PC-9 (cell line): ENCODE data around the gene SH3RF2.

ENCODE experiments used
- EZH2 ChIP-seq: fragments of 200-600 bp; sonication (generic); IDR thresholded peaks from 2 replicates; pipeline ENCODE4 v1.8.0; 2017; ENCODE audit warnings: antibody characterized with exemption, low read depth
- TF ChIP-seq, protein P1 (sequence below): fragments of 200-600 bp; sonication (generic); conservative IDR thresholded peaks from 2 replicates; pipeline ENCODE4 v1.6.1; 2017; ENCODE audit warnings: mixed run types, antibody characterized with exemption, mild to moderate bottlenecking, moderate library complexity

DNA sequence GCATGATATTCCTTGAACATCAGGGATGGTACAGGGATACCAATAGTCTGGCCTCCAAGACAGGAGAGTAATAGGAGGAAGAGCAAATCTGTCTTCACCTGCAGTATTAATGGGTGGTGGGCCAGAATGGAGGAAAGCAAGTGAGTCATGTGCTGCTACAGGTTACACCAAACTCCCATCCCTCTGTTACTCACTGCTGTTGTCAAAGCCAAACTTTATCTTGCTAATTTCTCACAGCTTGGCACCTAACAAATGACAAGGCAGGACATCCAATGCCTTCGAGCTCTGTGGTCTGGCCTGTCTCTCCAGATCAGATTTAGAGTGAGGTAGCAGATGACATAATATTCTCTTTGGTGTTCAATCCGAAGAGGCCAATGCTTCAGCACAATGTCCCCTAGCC lies 142.2 kb downstream of the SH3RF2 start:
- TF ChIP-seq, protein P1, sequence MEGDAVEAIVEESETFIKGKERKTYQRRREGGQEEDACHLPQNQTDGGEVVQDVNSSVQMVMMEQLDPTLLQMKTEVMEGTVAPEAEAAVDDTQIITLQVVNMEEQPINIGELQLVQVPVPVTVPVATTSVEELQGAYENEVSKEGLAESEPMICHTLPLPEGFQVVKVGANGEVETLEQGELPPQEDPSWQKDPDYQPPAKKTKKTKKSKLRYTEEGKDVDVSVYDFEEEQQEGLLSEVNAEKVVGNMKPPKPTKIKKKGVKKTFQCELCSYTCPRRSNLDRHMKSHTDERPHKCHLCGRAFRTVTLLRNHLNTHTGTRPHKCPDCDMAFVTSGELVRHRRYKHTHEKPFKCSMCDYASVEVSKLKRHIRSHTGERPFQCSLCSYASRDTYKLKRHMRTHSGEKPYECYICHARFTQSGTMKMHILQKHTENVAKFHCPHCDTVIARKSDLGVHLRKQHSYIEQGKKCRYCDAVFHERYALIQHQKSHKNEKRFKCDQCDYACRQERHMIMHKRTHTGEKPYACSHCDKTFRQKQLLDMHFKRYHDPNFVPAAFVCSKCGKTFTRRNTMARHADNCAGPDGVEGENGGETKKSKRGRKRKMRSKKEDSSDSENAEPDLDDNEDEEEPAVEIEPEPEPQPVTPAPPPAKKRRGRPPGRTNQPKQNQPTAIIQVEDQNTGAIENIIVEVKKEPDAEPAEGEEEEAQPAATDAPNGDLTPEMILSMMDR, result no peak
- no peak for TF ChIP-seq EZH2
